Esophagus squamous epithelium (tissue), 5 donors: ENCODE data around the gene GPR142. TPM values are rescaled to one million over a fixed set of nuclear protein-coding genes. Genes with fewer than 3 reads are reported as not detected.

Experiments
- DNase-seq: peaks from one replicate; lab custom pipeline; 2025; lab: John Stamatoyannopoulos, UW
- H3K27ac ChIP-seq, 4 donors: fragments of 200-600 bp; sonication (generic); one replicate each; pipeline ENCODE4 v1.5.1; 2016 to 2019; ENCODE audit warnings: mild to moderate bottlenecking in 1 of 4
- H3K27me3 ChIP-seq, 4 donors: fragments of 200-600 bp; sonication (generic); 1 replicate in 3 of 4; 2 replicates in 1 of 4; pipeline versions ENCODE4 v1.5.1 to v1.6.0; 2017 to 2021; ENCODE audit warnings: antibody characterized with exemption in 1 of 4
- H3K36me3 ChIP-seq, 3 donors: fragments of 200-600 bp; sonication (generic); one replicate each; pipeline ENCODE4 v1.5.1; 2016 to 2019
- H3K4me1 ChIP-seq, 3 donors: fragments of 200-600 bp; sonication (generic); one replicate each; pipeline ENCODE4 v1.5.1; 2017 to 2019
- H3K4me3 ChIP-seq, 4 donors: fragments of 200-600 bp; sonication (generic); 1 replicate in 3 of 4; 2 replicates in 1 of 4; pipeline ENCODE4 v1.5.1; 2016 to 2019; ENCODE audit warnings: mild to moderate bottlenecking in 2 of 4, moderate library complexity in 1 of 4
- H3K9me3 ChIP-seq, 3 donors: fragments of 200-600 bp; sonication (generic); one replicate each; pipeline ENCODE4 v1.5.1; 2016 to 2019
- CTCF ChIP-seq, 6 experiments: fragments of 450-650 bp in 4 of 6; fragments of 200-600 bp in 2 of 6; sonication (generic) in 2 of 6; IDR thresholded peaks; one replicate each; pipeline ENCODE4 v1.5.1; 2016 to 2019; ENCODE audit warnings: antibody characterized with exemption in 6 of 6, mild to moderate bottlenecking in 4 of 6, moderate library complexity in 4 of 6
- POLR2A ChIP-seq, 4 donors: fragments of 450-650 bp; IDR thresholded peaks; one replicate each; pipeline ENCODE4 v1.6.1; 2017; ENCODE audit warnings: antibody characterized with exemption in 4 of 4, mild to moderate bottlenecking in 4 of 4, moderate library complexity in 3 of 4
- WGBS, 2 donors: methylation state at CpG; one replicate each; pipeline ENCODE4 v1.1.5; 2018; 5-methylcytosine and 5-hydroxymethylcytosine counted together
- intact Hi-C: fragments of 100-400 bp; cut with DNase I; formaldehyde crosslinking; loops from one replicate; pipeline ENCODE4 v1.15.0; 2022
- total RNA-seq, 4 donors: library from RNA; depleted of rRNA; stranded (reverse); fragments of >200 nt; gene quantifications; one replicate each; pipeline ENCODE4 v1.1.0, GENCODE V29; 2016
- donor health status: DM: yes; HTN: yes; CAD: no.

GPR142 gene
- total RNA-seq, 4 donors from 2014 or later, result 0.38 TPM; not detected in 3

DNA sequence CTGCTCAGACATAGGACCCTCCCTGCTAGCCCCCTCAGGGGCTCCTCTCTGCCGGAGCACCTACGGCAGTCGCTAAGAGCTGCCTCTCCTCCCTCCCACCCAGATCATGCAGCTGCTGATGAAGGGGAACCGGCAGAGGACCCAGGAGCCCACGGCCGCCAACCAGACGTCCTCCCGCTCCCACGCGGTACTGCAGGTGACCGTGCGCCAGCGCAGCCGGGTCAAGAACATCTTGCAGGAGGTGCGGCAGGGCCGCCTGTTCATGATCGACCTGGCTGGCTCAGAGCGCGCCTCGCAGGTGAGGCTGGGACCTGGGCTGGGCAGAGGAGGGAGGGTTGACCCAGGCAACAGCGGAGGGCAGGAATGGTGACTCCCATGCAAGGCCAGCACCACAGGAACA lies 22.6 kb upstream of the GPR142 start:
- TF ChIP-seq POLR2A (IDR thresholded peaks at IDR 0.05) (no peak), CTCF (IDR thresholded peaks at IDR 0.05) (no peak)
- no peak overlapping the region for H3K4me3 ChIP-seq
- no peaks in the 10 kb centered on the region for H3K36me3 ChIP-seq
- intact Hi-C loops, result no loop called here
- peaks cover 0 to 83% (median 0%) of the 10 kb centered on the region in 4 donors for H3K27me3 ChIP-seq
- no peaks in the 10 kb centered on the region for H3K9me3 ChIP-seq
- H3K4me1 ChIP-seq, result peaks cover 0 to 13% (median 7%) of the 10 kb centered on the region in 3 donors
- 61 to 100% methylated on average over 1 to 4 of the region's 21 CpGs for WGBS, 2 donors
- DNase-seq, result no peak
- no peak overlapping the region for H3K27ac ChIP-seq

DNA sequence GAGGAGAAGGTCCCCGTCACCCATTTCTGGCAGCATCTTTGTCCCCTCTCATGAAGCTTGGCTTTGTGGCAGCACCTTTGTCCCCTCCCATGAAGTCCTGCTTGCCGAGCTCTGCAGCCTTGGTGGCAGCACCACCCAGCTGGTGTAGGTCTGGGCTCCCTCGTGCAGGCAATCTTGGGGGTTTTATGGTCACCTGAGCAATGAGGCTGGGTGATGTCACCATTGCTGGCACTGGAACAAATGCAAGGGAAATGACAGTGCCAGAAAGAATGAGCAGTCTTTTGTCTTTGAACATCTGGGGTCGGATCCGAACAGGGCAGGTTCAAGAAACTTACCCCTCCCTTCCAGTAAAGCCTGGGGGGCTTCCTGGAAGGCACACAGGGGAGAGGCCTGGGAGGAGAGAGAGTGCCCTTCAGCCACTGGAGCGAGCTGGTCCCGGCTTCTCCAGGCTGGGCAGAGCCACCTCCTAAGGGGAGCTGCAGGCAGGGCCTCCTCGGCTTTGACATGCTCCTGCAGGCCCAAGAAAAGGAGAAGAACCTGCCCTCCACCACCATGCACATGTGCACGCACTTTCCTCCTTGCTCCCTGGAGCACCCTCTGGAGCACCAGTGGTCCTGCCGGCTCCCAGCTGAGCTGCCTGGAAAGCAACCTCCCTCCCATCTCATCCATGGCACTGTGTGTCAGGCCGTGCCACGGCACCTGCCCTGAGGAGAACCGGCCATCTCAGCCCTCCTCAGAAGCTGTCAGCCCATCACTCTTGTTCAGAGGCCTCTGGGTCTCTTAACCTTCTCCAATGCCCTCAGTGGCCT lies 21.7 kb upstream of the GPR142 start:
- no peak for DNase-seq
- no peaks in the 10 kb centered on the region for H3K9me3 ChIP-seq
- intact Hi-C loops, result no loop called here
- peaks cover 0 to 85% (median 0%) of the 10 kb centered on the region in 4 donors for H3K27me3 ChIP-seq
- 40% methylated on average over 10 of the region's 13 CpGs; no CpG with 5 or more reads in 1 of the 2 donors for WGBS, 2 donors
- H3K4me1 ChIP-seq, result peaks cover 0 to 13% (median 7%) of the 10 kb centered on the region in 3 donors
- H3K4me3 ChIP-seq, result no peak overlapping the region
- no peaks in the 10 kb centered on the region for H3K36me3 ChIP-seq
- no peak overlapping the region for H3K27ac ChIP-seq
- TF ChIP-seq POLR2A (IDR thresholded peaks at IDR 0.05) (no peak), CTCF (IDR thresholded peaks at IDR 0.05) (no peak)

DNA sequence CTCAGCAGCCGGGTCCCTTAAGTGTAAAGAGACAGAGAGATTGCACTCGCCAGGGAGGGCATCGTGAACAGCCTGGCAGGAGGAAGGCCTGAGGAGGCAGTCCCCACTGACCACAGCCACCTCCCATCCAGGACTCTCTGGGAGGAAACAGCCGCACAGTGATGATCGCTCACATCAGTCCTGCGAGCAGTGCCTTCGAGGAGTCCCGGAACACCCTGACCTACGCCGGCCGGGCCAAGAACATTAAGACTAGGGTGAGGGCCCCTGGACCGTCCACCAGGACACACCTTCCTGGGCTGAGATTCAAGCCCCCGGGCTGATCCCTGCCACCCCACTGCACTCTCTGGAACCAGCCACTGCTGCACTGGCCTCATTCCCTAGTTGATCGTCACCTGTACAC lies 19.7 kb upstream of the GPR142 start:
- H3K4me3 ChIP-seq, result no peak overlapping the region
- intact Hi-C loops, result no loop called here
- H3K27me3 ChIP-seq, result peaks cover 0 to 87% (median 3%) of the 10 kb centered on the region in 4 donors
- no peak for DNase-seq
- WGBS, 2 donors, result 76 to 84% methylated on average over 5 to 8 of the region's 14 CpGs
- no peaks in the 10 kb centered on the region for H3K36me3 ChIP-seq
- H3K4me1 ChIP-seq, result peaks cover 0 to 19% (median 7%) of the 10 kb centered on the region in 3 donors
- H3K9me3 ChIP-seq, result no peaks in the 10 kb centered on the region
- no peak overlapping the region for H3K27ac ChIP-seq
- no peak for TF ChIP-seq CTCF (IDR thresholded peaks at IDR 0.05)
- TF ChIP-seq POLR2A (IDR thresholded peaks at IDR 0.05), result no peak

GRCh38 chr17:74349120-74349519 lies 18.2 kb upstream of the GPR142 start:
- Histone ChIP-seq H3K27me3 (peaks cover 0 to 87% (median 10%) of the 10 kb centered on the region in 4 donors), H3K4me1 (peaks cover 0 to 19% (median 7%) of the 10 kb centered on the region in 3 donors), H3K36me3 (no peaks in the 10 kb centered on the region), H3K27ac (no peak overlapping the region), H3K4me3 (no peak overlapping the region), H3K9me3 (no peaks in the 10 kb centered on the region)
- 65 to 71% methylated on average over 10 to 15 of the region's 19 CpGs for WGBS, 2 donors
- TF ChIP-seq POLR2A (IDR thresholded peaks at IDR 0.05), result no peak
- TF ChIP-seq CTCF (IDR thresholded peaks at IDR 0.05), result no peak
- intact Hi-C loops, result no loop called here
- no peak for DNase-seq

DNA sequence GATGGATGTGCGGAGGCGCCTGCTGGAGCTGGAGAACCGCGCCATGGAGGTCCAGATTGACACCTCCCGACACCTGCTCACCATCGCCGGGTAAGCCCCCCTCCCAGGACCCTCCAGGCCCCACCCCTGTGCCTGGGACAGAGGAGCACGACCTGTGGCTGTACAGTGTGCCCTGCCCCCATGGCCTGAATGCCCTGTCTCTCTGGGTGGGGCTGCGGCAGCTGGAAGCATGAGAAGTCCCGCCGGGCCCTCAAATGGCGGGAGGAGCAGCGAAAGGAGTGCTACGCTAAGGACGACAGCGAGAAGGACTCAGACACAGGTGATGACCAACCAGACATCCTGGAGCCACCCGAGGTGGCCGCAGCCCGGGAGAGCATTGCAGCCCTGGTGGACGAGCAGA lies 16.8 kb upstream of the GPR142 start:
- Histone ChIP-seq H3K4me3 (no peak overlapping the region), H3K9me3 (no peaks in the 10 kb centered on the region), H3K27ac (no peak overlapping the region), H3K27me3 (peaks cover 0 to 87% (median 10%) of the 10 kb centered on the region in 4 donors), H3K36me3 (no peaks in the 10 kb centered on the region), H3K4me1 (peaks cover 0 to 14% (median 5%) of the 10 kb centered on the region in 3 donors)
- 83 to 89% methylated on average over 3 to 7 of the region's 20 CpGs for WGBS, 2 donors
- DNase-seq, result no peak
- intact Hi-C loops, result no loop called here
- TF ChIP-seq CTCF (IDR thresholded peaks at IDR 0.05) (no peak), POLR2A (IDR thresholded peaks at IDR 0.05) (no peak)
